ENCODE measurements around the gene HOMER3.

DNA sequence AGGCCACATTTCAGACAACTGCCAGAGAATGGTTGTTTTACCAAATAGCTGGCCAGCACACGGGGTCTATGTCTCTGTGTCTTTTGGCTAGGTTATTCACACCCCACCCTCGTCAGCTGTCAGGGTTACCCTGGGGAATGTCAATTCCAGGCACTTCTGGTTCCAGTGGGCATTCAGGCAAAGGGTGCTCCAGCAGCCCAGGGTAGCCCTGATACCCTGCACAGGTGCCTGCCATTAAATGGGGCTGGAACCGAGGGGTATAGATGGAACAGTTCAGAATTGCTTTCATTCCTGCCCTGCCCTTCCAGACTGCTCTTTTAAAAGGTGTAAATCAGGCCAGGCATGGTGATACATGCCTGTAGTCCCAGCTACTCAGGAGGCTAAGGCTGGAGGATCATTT lies 43.2 kb upstream of the HOMER3 start:
- no peak for TF ChIP-seq CTCF (conservative IDR thresholded peaks at IDR 0.05 in 1 of 2, IDR thresholded peaks at IDR 0.05 in 1 of 2; ENCODE audit: low read depth in 1 of 2, low read length in 2 of 2)
- no peak for TF ChIP-seq EZH2 (IDR thresholded peaks at IDR 0.05; ENCODE audit: low read length, missing control alignments)
